ENCODE results near the gene NXF3. TPM values are rescaled to one million over a fixed set of nuclear protein-coding genes. Genes with fewer than 3 reads are reported as not detected.
A peak's percentile ranks its signal among the peaks of the same experiment; 100 is the strongest.
"Not testable (repeated sequence)": the region's sequence is repeated elsewhere in the genome, so short reads cannot be mapped to it uniquely, and the experiment has no call there.

Gene NXF3
- not detected for polyA plus RNA-seq (2013, experiment 1 of 2; ENCODE audit: insufficient read length)
- polyA plus RNA-seq (2013, experiment 2 of 2; ENCODE audit: insufficient read length) = not detected

GRCh38 chrX:103092942-103093341 lies at the start of gene NXF3:
Gene NXF3, minus strand, starts transcription at chrX:103093143. Its CDS starts 120 bp downstream, at chrX:103093023.
- no peak for DNase-seq

- not testable (repeated sequence) for DNase-seq
Measured at GRCh38 chrX:103136528-103136927, 43.6 kb upstream of the NXF3 start.

DNA sequence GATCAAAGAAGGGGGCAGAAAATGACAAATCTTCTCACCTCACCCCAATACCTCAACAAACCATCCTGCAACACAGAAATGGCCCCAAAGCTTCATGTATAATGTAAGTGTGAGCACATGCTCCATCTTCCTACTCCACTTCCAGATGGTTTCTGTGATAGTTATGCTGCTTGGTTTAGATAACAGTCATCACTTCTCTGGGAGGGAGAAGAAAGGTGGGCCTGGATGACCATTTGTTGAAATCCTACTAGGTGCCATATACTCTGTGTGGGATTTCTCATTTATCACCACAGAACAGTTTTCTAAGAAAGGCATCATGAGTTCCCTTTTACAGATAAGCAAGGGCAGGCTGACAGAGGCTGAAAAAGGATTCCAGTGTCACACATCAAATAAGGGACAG lies 31.3 kb upstream of the NXF3 start:
- no peak for DNase-seq

- no peak for DNase-seq
Measured at GRCh38 chrX:103120748-103121147, 27.8 kb upstream of the NXF3 start.

DNA sequence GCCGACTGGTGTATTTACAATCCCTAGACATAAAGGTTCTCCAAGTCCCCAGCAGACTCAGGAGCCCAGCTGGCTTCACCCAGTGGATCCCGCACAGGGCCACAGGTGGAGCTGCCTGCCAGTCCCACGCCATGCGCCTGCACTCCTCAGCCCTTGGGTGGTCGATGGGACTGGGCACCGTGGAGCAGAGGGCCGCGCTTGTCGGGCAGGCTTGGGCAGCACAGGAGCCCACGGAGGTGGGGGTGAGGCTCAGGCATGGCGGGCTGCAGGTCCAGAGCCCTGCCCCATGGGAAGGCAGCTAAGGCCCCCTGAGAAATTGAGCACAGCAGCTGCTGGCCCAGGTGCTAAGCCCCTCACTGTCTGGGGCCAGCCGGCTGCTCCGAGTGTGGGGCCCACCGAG lies 24.0 kb upstream of the NXF3 start:
- DNase-seq = not testable (repeated sequence)

DNA sequence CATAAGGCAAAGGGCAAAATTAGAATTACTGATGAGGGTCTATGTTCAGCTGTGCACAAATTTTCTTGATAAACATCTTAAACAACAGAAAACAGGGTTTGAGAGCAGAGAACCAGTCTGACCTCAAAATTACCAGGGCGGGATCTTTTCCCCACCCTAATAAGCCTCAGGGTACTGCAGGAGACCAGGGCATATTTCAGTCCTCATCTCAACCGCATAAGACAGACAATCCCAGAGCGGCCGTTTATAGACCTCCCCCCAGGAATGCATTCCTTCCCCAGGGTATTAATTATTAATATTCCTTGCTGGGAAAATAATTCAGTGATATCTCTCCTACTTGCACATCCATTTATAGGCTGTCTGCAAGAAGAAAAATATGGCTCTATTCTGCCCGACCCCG lies 16.6 kb upstream of the NXF3 start:
- DNase-seq = not testable (repeated sequence)

DNA sequence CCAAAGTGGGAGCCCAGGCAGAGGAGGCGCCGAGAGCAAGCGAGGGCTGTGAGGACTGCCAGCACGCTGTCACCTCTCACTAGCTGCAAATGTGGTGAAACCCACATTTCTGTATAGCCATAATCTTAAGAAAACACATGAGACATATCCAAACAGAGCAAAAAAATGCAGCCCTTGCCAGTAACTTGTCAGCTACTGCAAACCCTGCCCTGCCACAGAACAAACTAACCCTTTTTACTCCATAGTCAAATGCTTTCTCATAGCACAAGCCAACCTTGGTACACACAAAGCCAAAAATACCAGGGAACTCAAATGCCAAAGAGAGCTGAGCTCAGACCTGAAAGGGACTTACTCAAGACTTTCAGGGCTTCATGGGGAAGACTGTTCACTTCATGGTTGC lies 14.9 kb upstream of the NXF3 start:
- DNase-seq = no peak

DNA sequence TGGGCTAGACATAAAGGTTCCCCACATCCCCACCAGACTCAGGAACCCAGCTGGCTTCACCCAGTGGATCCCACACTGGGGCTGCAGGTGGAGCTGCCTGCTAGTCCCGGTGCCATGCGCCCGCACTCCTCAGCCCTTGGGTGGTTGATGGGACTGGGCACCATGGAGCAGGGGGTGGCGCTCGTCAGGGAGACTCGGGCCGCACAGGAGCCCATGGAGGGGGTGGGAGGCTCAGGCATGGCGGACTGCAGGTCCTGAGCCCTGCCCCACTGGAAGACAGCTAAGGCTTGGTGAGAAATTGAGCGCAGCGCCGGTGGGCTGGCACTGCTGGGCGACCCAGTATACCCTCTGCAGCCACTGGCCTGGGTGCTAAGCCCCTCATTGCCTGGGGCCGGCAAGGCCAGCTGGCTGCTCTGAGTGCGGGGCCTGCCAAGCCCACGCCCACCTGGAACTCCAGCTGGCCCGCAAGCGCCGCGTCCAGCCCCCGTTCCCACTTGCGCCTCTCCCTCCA lies 14.3 kb upstream of the NXF3 start:
- not testable (repeated sequence) for DNase-seq

- not testable (repeated sequence) for DNase-seq
Measured at GRCh38 chrX:103104370-103104769, 11.4 kb upstream of the NXF3 start.

- DNase-seq = not testable (repeated sequence)
Measured at GRCh38 chrX:103103866-103104265, 10.9 kb upstream of the NXF3 start.

DNA sequence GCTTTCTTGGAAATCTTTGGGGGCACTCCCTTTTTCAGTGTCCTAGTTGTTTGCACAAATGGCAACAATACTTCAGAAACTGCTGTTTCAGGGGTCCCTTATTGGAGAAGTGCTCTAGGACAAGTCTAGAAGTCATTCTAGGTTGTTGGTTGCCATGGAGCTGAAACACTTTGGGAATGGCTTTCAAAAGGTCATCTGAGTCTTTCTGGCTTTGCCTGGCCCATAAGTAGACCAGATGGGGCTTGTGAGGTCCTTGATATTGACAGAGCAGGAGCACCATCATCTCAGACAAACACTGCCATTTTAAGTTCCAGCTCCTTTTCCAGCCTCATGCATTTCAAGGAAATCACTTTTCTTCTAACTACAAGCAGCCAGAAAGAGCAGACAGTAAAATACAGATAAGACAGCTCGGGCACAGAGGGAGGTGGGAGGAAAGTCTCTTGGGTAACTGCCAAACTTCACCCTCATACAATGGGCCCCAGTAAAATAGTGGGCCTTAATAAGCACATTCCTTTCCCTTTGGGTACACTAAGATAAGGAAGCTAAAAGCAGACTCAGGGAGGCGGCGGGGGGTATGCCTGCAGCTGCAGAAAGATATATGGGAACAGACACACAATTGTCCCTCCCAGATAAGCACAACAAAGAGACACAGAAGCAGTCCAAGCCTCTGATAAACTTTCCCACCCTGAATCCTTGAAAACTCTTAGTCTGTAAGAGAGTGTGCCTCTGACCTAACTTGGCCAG lies 8.5 kb upstream of the NXF3 start:
- DNase-seq = no peak

DNA sequence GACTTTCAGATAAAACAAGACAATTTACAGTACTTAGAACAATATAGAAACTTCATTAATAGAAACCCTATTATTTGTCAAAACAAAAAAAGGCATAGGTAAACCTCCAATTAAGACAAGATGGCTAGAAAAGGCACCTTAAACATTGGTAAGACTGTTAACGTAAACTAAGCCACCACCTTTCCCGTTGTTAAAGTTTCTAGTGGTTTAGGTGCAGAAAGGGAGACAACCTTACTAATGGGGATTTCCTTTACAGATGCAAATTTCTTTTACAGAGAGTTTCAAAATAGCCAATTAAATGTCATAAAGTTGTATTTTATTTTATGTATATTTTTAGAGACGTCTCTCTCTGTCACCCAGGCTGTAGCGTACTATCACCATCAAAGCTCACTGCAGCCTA lies 7.5 kb upstream of the NXF3 start:
- DNase-seq = no peak

- DNase-seq = no peak
Measured at GRCh38 chrX:103099691-103100090, 6.7 kb upstream of the NXF3 start.

DNA sequence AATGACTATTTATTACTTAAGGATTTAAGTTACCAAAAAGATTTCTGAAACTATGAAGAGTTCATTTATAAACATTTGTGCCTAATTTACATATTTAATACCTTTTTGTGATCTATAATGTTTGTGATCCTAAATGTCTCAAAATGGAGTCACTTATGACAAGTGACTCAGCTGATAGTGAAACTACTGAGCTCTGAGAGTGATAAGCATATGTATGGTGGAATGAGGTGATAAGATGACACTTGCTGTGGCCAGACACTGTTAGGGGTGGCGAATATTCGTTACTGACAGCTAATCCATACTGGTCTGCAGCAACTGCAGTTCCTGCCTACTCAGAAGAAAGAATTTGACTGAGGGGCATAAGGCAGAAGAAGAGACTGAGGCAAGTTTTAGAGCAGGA lies 5.5 kb upstream of the NXF3 start:
- no peak for DNase-seq

- DNase-seq = no peak
Measured at GRCh38 chrX:103081051-103081450, 11.9 kb downstream of the NXF3 start.

DNA sequence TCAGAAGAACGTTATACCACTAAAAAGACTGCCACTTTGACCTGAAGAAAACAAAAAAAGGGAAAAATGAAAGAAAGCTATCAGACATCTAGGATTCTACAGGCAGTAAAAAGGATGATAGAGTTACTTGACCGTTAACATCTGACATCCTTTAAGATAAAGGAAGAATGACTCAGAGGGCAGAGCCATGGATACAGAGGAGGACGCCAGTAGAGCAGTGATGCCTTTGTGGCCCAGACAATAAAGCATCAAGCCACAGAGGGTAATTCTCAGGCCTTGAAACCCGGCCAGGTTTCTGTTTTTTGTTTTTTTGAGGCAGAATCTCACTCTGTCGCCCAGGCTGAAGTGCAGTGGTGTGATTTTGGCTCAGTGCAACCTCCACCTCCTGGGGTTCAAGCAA lies 19.5 kb downstream of the NXF3 start:
- no peak for DNase-seq

- DNase-seq = no peak
Measured at GRCh38 chrX:103066606-103067005, 26.3 kb downstream of the NXF3 start.

GRCh38 chrX:103063918-103064434 lies 29.0 kb downstream of the NXF3 start, which contains the start of gene BEX1:
Gene BEX1, minus strand, starts transcription at chrX:103064171. Its CDS starts 897 bp downstream, at chrX:103063274.
- DNase-seq = peak; percentile 1

- peak; percentile 24 for DNase-seq
Measured at GRCh38 chrX:103063191-103063845, 29.6 kb downstream of the NXF3 start.

GRCh38 chrX:103061486-103061885 lies 31.5 kb downstream of the NXF3 start:
- no peak for DNase-seq

DNA sequence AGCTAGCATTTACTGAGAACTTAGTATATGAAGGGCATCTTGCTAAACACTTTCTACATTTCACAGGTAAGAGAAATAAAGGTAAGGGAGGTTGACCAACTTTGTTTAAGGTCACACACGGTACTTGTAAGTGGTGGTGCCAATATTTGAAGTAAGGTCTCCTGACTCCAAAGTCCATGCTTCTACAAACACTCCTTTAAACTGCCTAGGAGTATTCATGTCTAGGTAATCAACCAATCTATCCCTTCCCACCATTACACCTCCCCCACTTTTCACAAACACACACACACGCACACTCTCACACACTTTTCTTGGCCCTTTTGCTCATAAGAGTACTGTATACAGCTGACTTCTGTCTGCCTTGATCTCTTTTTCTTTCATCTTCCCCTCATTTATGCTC lies 36.0 kb downstream of the NXF3 start:
- no peak for DNase-seq

GRCh38 chrX:103052625-103053024 lies 40.3 kb downstream of the NXF3 start:
- no peak for DNase-seq

DNA sequence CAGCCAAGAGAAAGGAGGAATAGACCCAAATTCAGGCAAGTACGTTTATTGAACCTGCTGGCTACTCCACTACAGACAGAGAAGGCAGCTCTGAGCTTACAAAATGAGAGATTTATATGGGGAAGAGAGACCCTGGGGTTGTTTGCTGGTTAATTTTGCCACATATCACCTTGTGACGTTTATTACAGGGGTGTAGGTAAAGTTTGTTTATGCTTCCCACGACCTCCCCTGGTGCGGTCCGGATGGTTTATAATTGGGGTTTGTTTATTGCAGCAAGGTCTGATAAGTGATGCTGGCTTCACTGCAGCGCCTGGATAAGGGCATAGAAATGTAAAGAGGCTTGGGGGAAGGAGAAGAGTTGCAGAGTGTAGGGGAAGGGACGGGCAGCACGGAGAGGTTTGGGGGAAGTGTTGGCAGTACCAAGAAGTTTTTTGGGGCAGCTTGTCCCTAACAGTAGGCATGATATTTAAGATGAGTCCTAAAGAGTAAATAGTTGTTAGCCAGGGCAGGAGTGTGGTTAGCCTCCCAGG lies 41.6 kb downstream of the NXF3 start:
- no peak for DNase-seq

All from fibroblast of skin of abdomen (primary cell).